ENCODE data around the gene MPHOSPH9. TPM values are rescaled to one million over a fixed set of nuclear protein-coding genes. Genes with fewer than 3 reads are reported as not detected.

The MPHOSPH9 gene
- total RNA-seq, 1 experiment from 2014 or later = 47.5 TPM

DNA sequence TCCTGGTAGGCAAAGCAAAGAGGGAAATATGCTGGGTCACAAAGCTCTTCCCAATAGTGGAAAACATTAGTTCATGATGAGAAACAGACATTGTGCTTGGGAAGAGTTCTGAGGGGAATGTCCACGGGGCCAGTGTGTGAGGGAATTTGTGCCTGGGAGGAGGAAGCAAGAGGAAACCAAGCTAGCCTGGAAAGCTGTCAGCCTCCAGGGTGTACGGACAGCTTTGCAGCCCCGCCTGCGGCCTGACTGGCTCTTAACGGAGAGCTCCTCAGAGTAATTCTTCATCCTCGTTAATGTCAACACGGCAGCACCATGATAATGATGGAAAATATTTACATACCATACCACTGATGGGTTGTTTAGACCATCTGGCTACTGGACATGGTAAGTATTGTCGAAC, 114.4 kb downstream of the MPHOSPH9 start:
- ATAC-seq = no peak
- no peak overlapping the region for H3K4me3 Mint-ChIP-seq
- no peak overlapping the region; the same call in 1 of the 2 replicates for H3K27ac Mint-ChIP-seq
- no peak for DNase-seq (ENCODE audit: low spot score)
- ChIA-PET CTCF (interaction anchor here (0.6 to 1.7 kb wide), 2 partner anchors 55 to 267 kb away, joined by 3 to 10 read pairs; no protein-coding TSS in a partner anchor), POLR2A (interaction anchor here (0.5 to 0.6 kb wide), 2 partner anchors 10 to 21 kb away, joined by 3 to 5 read pairs; no protein-coding TSS in a partner anchor)
- H3K36me3 Mint-ChIP-seq = no peaks in the 10 kb centered on the region
- 0 out of 2 replicates have a peak, but pooled peaks cover 5% of the 10 kb centered on the region for H3K4me1 Mint-ChIP-seq
- TF ChIP-seq ZNF317 (CRISPR knock-in tag; IDR thresholded peaks at IDR 0.05; ENCODE audit: borderline replicate concordance, low read depth) (no peak), TEAD1 (CRISPR knock-in tag; IDR thresholded peaks at IDR 0.05) (no peak)
- TF ChIP-seq, protein P1, sequence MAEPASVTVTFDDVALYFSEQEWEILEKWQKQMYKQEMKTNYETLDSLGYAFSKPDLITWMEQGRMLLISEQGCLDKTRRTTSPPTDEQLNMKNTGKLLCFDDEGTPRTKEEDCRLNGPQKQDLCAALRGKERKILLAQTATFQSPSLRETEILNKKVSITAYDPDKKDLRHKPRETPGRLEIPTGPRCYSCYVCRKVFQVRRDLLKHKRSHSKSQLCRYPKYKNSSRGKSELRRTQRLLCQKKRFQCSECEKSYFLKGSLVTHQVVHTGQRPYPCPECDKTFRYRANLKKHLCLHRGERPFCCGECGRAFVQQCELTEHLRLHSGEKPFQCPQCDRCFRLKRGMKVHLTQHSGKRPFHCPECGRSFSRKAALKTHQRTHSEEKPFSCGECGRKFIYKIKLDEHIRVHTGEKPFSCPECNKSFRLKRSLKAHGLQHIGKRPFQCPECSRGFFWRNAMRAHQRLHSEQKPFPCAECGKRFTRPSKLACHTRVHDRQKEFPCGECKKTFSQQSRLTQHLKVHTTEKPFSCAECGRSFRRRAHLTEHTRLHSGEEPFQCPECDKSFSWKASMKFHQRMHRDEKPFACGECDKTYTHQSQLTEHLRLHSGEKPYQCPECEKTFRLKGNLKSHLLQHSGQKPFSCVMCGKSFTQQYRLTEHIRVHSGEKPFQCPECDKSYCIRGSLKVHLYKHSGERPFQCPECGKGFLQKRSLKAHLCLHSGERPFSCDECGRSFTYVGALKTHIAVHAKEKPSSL (CRISPR knock-in tag; conservative IDR thresholded peaks at IDR 0.05) = no peak
- TF ChIP-seq, protein P2, sequence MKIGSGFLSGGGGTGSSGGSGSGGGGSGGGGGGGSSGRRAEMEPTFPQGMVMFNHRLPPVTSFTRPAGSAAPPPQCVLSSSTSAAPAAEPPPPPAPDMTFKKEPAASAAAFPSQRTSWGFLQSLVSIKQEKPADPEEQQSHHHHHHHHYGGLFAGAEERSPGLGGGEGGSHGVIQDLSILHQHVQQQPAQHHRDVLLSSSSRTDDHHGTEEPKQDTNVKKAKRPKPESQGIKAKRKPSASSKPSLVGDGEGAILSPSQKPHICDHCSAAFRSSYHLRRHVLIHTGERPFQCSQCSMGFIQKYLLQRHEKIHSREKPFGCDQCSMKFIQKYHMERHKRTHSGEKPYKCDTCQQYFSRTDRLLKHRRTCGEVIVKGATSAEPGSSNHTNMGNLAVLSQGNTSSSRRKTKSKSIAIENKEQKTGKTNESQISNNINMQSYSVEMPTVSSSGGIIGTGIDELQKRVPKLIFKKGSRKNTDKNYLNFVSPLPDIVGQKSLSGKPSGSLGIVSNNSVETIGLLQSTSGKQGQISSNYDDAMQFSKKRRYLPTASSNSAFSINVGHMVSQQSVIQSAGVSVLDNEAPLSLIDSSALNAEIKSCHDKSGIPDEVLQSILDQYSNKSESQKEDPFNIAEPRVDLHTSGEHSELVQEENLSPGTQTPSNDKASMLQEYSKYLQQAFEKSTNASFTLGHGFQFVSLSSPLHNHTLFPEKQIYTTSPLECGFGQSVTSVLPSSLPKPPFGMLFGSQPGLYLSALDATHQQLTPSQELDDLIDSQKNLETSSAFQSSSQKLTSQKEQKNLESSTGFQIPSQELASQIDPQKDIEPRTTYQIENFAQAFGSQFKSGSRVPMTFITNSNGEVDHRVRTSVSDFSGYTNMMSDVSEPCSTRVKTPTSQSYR (CRISPR knock-in tag; IDR thresholded peaks at IDR 0.05) = no peak
- no peaks in the 10 kb centered on the region for H3K27me3 Mint-ChIP-seq (ENCODE audit: low read depth)
- H3K9me3 Mint-ChIP-seq = no peaks in the 10 kb centered on the region

DNA sequence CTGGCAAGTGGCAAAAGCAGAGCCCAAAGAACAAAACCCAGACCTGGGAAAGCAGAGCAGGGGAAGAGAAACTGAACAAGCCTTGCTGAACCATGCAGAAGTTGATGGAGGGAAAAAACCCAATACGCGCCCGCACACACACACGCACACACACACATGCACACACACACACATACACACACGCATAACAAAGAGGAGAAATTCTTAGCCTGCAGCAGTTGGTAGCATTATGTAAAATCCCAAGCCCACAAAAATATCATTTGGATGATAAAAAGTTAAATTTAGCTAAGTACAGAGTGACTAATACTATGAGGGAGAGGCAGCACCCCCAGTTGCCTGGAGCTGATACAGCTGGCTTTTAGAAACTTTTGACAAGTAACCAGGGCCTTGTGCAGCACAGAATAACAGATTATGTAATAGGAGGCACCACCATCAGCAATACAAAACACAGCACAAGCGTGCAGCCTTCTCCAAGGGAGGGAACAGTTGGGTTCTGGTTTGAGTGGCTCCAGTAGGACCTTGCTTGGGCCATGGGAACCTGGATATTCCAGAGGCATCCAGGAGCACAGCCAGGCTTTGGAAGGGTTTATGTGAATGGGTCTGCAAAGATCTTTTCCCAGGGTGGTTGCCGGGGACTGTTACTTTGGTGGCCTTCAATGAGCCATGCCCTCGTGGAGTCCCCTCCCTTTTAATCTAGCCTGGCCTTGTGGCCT, 117.4 kb downstream of the MPHOSPH9 start:
- no peaks in the 10 kb centered on the region for H3K27me3 Mint-ChIP-seq (ENCODE audit: low read depth)
- H3K4me1 Mint-ChIP-seq = 0 out of 2 replicates have a peak, but pooled peaks cover 5% of the 10 kb centered on the region
- POLR2A ChIA-PET = interaction anchor here (0.5 kb wide), 1 partner anchor 290 kb away, joined by 6 read pairs; no protein-coding TSS in a partner anchor
- H3K27ac Mint-ChIP-seq = no peak overlapping the region
- DNase-seq (ENCODE audit: low spot score) (no peak), ATAC-seq (no peak)
- CTCF ChIA-PET = interaction anchor here (1.3 kb wide), 1 partner anchor 36 kb away, joined by 3 read pairs; no protein-coding TSS in a partner anchor
- H3K4me3 Mint-ChIP-seq = no peak overlapping the region
- H3K9me3 Mint-ChIP-seq = no peaks in the 10 kb centered on the region
- no peaks in the 10 kb centered on the region for H3K36me3 Mint-ChIP-seq
- TF ChIP-seq JUN (CRISPR knock-in tag; IDR thresholded peaks at IDR 0.05) (no peak), ESRRA (CRISPR knock-in tag; IDR thresholded peaks at IDR 0.05; ENCODE audit: borderline replicate concordance) (no peak), ZNF396 (CRISPR knock-in tag; IDR thresholded peaks at IDR 0.05; ENCODE audit: borderline replicate concordance) (no peak), ATF1 (CRISPR knock-in tag; IDR thresholded peaks at IDR 0.05) (no peak)
- TF ChIP-seq, protein P3, sequence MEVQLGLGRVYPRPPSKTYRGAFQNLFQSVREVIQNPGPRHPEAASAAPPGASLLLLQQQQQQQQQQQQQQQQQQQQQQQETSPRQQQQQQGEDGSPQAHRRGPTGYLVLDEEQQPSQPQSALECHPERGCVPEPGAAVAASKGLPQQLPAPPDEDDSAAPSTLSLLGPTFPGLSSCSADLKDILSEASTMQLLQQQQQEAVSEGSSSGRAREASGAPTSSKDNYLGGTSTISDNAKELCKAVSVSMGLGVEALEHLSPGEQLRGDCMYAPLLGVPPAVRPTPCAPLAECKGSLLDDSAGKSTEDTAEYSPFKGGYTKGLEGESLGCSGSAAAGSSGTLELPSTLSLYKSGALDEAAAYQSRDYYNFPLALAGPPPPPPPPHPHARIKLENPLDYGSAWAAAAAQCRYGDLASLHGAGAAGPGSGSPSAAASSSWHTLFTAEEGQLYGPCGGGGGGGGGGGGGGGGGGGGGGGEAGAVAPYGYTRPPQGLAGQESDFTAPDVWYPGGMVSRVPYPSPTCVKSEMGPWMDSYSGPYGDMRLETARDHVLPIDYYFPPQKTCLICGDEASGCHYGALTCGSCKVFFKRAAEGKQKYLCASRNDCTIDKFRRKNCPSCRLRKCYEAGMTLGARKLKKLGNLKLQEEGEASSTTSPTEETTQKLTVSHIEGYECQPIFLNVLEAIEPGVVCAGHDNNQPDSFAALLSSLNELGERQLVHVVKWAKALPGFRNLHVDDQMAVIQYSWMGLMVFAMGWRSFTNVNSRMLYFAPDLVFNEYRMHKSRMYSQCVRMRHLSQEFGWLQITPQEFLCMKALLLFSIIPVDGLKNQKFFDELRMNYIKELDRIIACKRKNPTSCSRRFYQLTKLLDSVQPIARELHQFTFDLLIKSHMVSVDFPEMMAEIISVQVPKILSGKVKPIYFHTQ (CRISPR knock-in tag; IDR thresholded peaks at IDR 0.05) = no peak
- TF ChIP-seq, protein P4, sequence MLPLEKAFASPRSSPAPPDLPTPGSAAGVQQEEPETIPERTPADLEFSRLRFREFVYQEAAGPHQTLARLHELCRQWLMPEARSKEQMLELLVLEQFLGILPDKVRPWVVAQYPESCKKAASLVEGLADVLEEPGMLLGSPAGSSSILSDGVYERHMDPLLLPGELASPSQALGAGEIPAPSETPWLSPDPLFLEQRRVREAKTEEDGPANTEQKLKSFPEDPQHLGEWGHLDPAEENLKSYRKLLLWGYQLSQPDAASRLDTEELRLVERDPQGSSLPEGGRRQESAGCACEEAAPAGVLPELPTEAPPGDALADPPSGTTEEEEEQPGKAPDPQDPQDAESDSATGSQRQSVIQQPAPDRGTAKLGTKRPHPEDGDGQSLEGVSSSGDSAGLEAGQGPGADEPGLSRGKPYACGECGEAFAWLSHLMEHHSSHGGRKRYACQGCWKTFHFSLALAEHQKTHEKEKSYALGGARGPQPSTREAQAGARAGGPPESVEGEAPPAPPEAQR (CRISPR knock-in tag; IDR thresholded peaks at IDR 0.05) = no peak
- TF ChIP-seq, protein P5, sequence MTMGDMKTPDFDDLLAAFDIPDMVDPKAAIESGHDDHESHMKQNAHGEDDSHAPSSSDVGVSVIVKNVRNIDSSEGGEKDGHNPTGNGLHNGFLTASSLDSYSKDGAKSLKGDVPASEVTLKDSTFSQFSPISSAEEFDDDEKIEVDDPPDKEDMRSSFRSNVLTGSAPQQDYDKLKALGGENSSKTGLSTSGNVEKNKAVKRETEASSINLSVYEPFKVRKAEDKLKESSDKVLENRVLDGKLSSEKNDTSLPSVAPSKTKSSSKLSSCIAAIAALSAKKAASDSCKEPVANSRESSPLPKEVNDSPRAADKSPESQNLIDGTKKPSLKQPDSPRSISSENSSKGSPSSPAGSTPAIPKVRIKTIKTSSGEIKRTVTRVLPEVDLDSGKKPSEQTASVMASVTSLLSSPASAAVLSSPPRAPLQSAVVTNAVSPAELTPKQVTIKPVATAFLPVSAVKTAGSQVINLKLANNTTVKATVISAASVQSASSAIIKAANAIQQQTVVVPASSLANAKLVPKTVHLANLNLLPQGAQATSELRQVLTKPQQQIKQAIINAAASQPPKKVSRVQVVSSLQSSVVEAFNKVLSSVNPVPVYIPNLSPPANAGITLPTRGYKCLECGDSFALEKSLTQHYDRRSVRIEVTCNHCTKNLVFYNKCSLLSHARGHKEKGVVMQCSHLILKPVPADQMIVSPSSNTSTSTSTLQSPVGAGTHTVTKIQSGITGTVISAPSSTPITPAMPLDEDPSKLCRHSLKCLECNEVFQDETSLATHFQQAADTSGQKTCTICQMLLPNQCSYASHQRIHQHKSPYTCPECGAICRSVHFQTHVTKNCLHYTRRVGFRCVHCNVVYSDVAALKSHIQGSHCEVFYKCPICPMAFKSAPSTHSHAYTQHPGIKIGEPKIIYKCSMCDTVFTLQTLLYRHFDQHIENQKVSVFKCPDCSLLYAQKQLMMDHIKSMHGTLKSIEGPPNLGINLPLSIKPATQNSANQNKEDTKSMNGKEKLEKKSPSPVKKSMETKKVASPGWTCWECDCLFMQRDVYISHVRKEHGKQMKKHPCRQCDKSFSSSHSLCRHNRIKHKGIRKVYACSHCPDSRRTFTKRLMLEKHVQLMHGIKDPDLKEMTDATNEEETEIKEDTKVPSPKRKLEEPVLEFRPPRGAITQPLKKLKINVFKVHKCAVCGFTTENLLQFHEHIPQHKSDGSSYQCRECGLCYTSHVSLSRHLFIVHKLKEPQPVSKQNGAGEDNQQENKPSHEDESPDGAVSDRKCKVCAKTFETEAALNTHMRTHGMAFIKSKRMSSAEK (CRISPR knock-in tag; IDR thresholded peaks at IDR 0.05; ENCODE audit: borderline replicate concordance) = no peak
- TF ChIP-seq, protein P6, sequence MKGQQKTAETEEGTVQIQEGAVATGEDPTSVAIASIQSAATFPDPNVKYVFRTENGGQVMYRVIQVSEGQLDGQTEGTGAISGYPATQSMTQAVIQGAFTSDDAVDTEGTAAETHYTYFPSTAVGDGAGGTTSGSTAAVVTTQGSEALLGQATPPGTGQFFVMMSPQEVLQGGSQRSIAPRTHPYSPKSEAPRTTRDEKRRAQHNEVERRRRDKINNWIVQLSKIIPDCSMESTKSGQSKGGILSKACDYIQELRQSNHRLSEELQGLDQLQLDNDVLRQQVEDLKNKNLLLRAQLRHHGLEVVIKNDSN (CRISPR knock-in tag; IDR thresholded peaks at IDR 0.05) = no peak
- TF ChIP-seq, protein P7, sequence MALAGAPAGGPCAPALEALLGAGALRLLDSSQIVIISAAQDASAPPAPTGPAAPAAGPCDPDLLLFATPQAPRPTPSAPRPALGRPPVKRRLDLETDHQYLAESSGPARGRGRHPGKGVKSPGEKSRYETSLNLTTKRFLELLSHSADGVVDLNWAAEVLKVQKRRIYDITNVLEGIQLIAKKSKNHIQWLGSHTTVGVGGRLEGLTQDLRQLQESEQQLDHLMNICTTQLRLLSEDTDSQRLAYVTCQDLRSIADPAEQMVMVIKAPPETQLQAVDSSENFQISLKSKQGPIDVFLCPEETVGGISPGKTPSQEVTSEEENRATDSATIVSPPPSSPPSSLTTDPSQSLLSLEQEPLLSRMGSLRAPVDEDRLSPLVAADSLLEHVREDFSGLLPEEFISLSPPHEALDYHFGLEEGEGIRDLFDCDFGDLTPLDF (CRISPR knock-in tag; IDR thresholded peaks at IDR 0.05) = no peak
- TF ChIP-seq, protein P8, sequence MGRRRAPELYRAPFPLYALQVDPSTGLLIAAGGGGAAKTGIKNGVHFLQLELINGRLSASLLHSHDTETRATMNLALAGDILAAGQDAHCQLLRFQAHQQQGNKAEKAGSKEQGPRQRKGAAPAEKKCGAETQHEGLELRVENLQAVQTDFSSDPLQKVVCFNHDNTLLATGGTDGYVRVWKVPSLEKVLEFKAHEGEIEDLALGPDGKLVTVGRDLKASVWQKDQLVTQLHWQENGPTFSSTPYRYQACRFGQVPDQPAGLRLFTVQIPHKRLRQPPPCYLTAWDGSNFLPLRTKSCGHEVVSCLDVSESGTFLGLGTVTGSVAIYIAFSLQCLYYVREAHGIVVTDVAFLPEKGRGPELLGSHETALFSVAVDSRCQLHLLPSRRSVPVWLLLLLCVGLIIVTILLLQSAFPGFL (CRISPR knock-in tag; IDR thresholded peaks at IDR 0.05; ENCODE audit: borderline replicate concordance) = no peak
